Measurements from ENCODE around the gene REG4.

- TF ChIP-seq, protein P1, sequence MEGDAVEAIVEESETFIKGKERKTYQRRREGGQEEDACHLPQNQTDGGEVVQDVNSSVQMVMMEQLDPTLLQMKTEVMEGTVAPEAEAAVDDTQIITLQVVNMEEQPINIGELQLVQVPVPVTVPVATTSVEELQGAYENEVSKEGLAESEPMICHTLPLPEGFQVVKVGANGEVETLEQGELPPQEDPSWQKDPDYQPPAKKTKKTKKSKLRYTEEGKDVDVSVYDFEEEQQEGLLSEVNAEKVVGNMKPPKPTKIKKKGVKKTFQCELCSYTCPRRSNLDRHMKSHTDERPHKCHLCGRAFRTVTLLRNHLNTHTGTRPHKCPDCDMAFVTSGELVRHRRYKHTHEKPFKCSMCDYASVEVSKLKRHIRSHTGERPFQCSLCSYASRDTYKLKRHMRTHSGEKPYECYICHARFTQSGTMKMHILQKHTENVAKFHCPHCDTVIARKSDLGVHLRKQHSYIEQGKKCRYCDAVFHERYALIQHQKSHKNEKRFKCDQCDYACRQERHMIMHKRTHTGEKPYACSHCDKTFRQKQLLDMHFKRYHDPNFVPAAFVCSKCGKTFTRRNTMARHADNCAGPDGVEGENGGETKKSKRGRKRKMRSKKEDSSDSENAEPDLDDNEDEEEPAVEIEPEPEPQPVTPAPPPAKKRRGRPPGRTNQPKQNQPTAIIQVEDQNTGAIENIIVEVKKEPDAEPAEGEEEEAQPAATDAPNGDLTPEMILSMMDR (IDR thresholded peaks at IDR 0.05; ENCODE audit: low read depth, low read length, poor library complexity, severe bottlenecking): no peak
- TF ChIP-seq EZH2phosphoT487 (IDR thresholded peaks at IDR 0.05; ENCODE audit: borderline replicate concordance, low read length): no peak
Measured at GRCh38 chr1:119805746-119806145, 5.5 kb downstream of the REG4 start.
